Fibroblast of lung (primary cell): ENCODE measurements around the gene FAS. TPM values are rescaled to one million over a fixed set of nuclear protein-coding genes. Genes with fewer than 3 reads are reported as not detected.

ENCODE experiments used
- DNase-seq, 2 donors: peaks; one replicate each; pipeline versions ENCODE4 v3.0.0 to v3.0.0-alpha.2; 2010; ENCODE audit warnings: low read depth in 2 of 2
- H2AFZ ChIP-seq: 2 replicates; pipeline ENCODE4 v1.5.1; 2012; ENCODE audit warnings: low read length, control low read depth, inconsistent platforms
- H3K27ac ChIP-seq: 2 replicates; pipeline ENCODE4 v1.5.1; 2011; ENCODE audit warnings: low read length, control low read depth; ENCODE audit not compliant: insufficient read depth
- H3K27me3 ChIP-seq: 2 replicates; pipeline ENCODE4 v1.5.1; 2011; ENCODE audit warnings: mild to moderate bottlenecking, low read length; ENCODE audit not compliant: control insufficient read depth, insufficient read depth
- H3K36me3 ChIP-seq: 2 replicates; pipeline ENCODE4 v1.5.1; 2011; ENCODE audit warnings: low read length; ENCODE audit not compliant: control insufficient read depth, insufficient read depth
- H3K4me1 ChIP-seq: 2 replicates; pipeline ENCODE4 v1.5.1; 2011; ENCODE audit warnings: low read length; ENCODE audit not compliant: control insufficient read depth, insufficient read depth; ENCODE audit errors: extremely low read depth
- H3K4me2 ChIP-seq: 2 replicates; pipeline ENCODE4 v1.5.1; 2011; ENCODE audit warnings: low read length, control low read depth; ENCODE audit not compliant: insufficient read depth; ENCODE audit errors: extremely low read depth
- H3K4me3 ChIP-seq, 4 experiments: fragments of 200-600 bp in 1 of 4; sonication (generic) in 1 of 4; replicated peaks in 1 of 4; 2 replicates each; pipeline ENCODE4 v1.5.1; 2011 to 2016; ENCODE audit warnings: low read length in 4 of 4, low read depth in 3 of 4, mild to moderate bottlenecking in 3 of 4, control low read depth in 2 of 4, inconsistent platforms in 1 of 4, mixed read lengths in 1 of 4; ENCODE audit not compliant: insufficient read depth in 1 of 4; ENCODE audit errors: control extremely low read depth in 1 of 4
- H3K79me2 ChIP-seq: 2 replicates; pipeline ENCODE4 v1.5.1; 2012; ENCODE audit warnings: mild to moderate bottlenecking, low read length, inconsistent platforms; ENCODE audit not compliant: control insufficient read depth, insufficient read depth
- H3K9ac ChIP-seq: 2 replicates; pipeline ENCODE4 v1.5.1; 2011; ENCODE audit warnings: mild to moderate bottlenecking, low read length, control low read depth; ENCODE audit not compliant: insufficient read depth
- H3K9me3 ChIP-seq: 2 replicates; pipeline ENCODE4 v1.5.1; 2012; ENCODE audit warnings: low read depth, low read length; ENCODE audit not compliant: control insufficient read depth, insufficient read depth
- H4K20me1 ChIP-seq: 2 replicates; pipeline ENCODE4 v1.5.1; 2011; ENCODE audit warnings: low read length; ENCODE audit not compliant: control insufficient read depth, insufficient read depth; ENCODE audit errors: extremely low read depth
- CTCF ChIP-seq, 2 donors: IDR thresholded peaks in 1 of 2; conservative IDR thresholded peaks in 1 of 2; 1 replicate in 1 of 2; 2 replicates in 1 of 2; pipeline ENCODE4 v1.5.1; 2011 to 2012; ENCODE audit warnings: low read length in 2 of 2, control low read depth in 1 of 2, inconsistent platforms in 1 of 2, low read depth in 1 of 2, mild to moderate bottlenecking in 1 of 2
- EZH2 ChIP-seq: IDR thresholded peaks from 2 replicates; pipeline ENCODE4 v1.5.1; 2012; ENCODE audit warnings: low read length, control low read depth, mild to moderate bottlenecking; ENCODE audit errors: missing control alignments
- polyA plus RNA-seq, 2 donors: library from polyadenylated mRNA; depleted of rRNA in 1 of 2; stranded (reverse) in 1 of 2; unstranded in 1 of 2; fragments of >200 nt; gene quantifications; 2 replicates each; pipeline ENCODE4 v1.2.1, GENCODE V29; 2011 to 2012; ENCODE audit warnings: missing spikeins in 1 of 2
- total RNA-seq: library from RNA; depleted of rRNA; stranded (reverse); fragments of >200 nt; gene quantifications from 2 replicates; pipeline ENCODE4 v1.2.1, GENCODE V29; 2014

FAS gene
- total and polyA plus RNA-seq, 2 donors (not counting 1 experiment from before 2014, with no cell fraction given) = 77.8 to 124 TPM

DNA sequence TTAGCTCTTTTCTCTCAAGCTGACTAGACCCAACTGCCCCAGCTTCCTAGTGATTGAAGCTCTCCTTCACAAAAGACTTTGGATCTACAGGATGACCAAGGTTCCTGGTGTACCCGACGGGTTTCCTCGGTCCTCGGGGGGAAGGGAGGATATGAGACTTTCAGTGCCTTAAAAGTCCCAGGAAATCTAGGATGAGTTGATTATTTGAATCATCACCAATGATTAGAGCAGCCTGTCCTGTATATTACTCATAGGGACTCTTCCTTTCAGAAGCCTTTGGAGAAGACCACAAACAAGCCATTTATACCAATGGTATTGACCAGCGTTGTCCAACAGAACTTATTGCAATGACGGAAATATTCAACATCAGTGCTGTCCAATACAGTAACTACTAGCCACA, 31.9 kb upstream of the FAS start:
- Histone ChIP-seq H4K20me1 (no peaks in the 10 kb centered on the region), H3K27ac (no peak overlapping the region), H3K79me2 (no peaks in the 10 kb centered on the region), H3K9ac (no peak overlapping the region), H3K27me3 (no peaks in the 10 kb centered on the region), H3K4me1 (no peaks in the 10 kb centered on the region), H3K9me3 (no peaks in the 10 kb centered on the region), H2AFZ (no peak overlapping the region), H3K4me3 (no peak overlapping the region), H3K36me3 (no peaks in the 10 kb centered on the region), H3K4me2 (no peak overlapping the region)
- no peak for DNase-seq
- TF ChIP-seq EZH2 (no peak), CTCF (conservative IDR thresholded peaks at IDR 0.05 in 1 of 2, IDR thresholded peaks at IDR 0.05 in 1 of 2; ENCODE audit: low read depth in 1 of 2, low read length in 2 of 2) (no peak)

DNA sequence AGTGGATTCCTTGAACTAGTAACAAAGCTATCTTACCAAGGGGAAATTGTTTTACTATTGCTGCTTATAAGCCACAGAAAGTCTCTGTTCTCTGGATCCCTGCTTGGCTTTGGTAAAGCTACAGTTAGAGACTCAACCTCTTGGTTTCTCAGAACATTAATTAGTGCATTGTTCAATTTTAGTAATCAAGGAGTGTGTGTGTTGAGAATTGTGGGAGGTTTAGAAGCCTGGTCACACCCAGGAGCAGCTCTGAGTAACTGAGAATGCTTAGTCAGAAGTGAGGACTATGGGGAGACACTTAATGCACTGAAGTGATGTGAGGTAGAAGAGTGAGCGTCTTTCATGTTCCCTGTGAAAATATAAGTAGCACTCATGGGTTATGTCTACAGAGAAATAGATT, 29.8 kb upstream of the FAS start:
- Histone ChIP-seq H3K4me3 (no peak overlapping the region), H3K9me3 (no peaks in the 10 kb centered on the region), H3K27me3 (no peaks in the 10 kb centered on the region), H3K79me2 (no peaks in the 10 kb centered on the region), H3K36me3 (no peaks in the 10 kb centered on the region), H3K4me2 (no peak overlapping the region), H3K27ac (no peak overlapping the region), H3K9ac (no peak overlapping the region), H4K20me1 (no peaks in the 10 kb centered on the region), H3K4me1 (no peaks in the 10 kb centered on the region), H2AFZ (no peak overlapping the region)
- no peak for DNase-seq
- no peak for TF ChIP-seq EZH2
- TF ChIP-seq CTCF (conservative IDR thresholded peaks at IDR 0.05 in 1 of 2, IDR thresholded peaks at IDR 0.05 in 1 of 2; ENCODE audit: low read depth in 1 of 2, low read length in 2 of 2) = no peak

DNA sequence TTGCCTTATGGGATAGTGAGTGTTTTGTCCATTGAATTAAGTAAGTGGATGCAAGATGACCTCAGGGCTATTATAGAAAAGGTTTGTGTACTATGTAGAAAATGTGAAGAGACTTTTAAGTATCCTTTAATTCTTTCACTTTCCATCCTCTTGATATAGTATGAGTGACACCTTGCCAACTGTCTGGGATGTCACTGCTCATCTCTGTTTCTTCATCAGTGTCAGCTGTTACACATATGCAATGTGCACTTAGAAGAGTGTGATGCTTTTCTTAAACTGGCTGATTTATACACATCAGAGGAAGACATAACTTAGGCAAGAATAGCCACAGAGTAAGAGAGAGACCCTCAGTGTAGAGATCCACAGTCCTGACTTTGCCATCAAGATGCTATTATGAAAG, 29.3 kb upstream of the FAS start:
- TF ChIP-seq EZH2 (no peak), CTCF (conservative IDR thresholded peaks at IDR 0.05 in 1 of 2, IDR thresholded peaks at IDR 0.05 in 1 of 2; ENCODE audit: low read depth in 1 of 2, low read length in 2 of 2) (no peak)
- H4K20me1 ChIP-seq = no peaks in the 10 kb centered on the region
- no peak for DNase-seq
- no peaks in the 10 kb centered on the region for H3K36me3 ChIP-seq
- no peaks in the 10 kb centered on the region for H3K27me3 ChIP-seq
- no peak overlapping the region for H3K27ac ChIP-seq
- H3K9me3 ChIP-seq = no peaks in the 10 kb centered on the region
- no peaks in the 10 kb centered on the region for H3K79me2 ChIP-seq
- no peak overlapping the region for H3K4me2 ChIP-seq
- no peak overlapping the region for H2AFZ ChIP-seq
- H3K4me1 ChIP-seq = no peaks in the 10 kb centered on the region
- no peak overlapping the region for H3K4me3 ChIP-seq
- no peak overlapping the region for H3K9ac ChIP-seq
